Panc1 (cell line): ENCODE results near the gene HOXA13. TPM values are rescaled to one million over a fixed set of nuclear protein-coding genes. Genes with fewer than 3 reads are reported as not detected.

Experiments
- ATAC-seq: fragments of 200-7000 bp; cut with Tn5 transposase; 2 replicates; pipeline ENCODE4 v1.9.1; 2020; ENCODE audit warnings: mild to moderate bottlenecking, moderate library complexity
- BruUV-seq: library from RNA; stranded (reverse); fragments of 400-500 nt; replicated peaks from 2 replicates; lab custom pipeline; 2021; lab: Mats Ljungman, UMichigan
- CTCF ChIA-PET: fragments of 300-600 bp; sonication (Branson Sonifier 250); formaldehyde crosslinking; loops from one replicate; lab custom pipeline; 2022; ENCODE audit warnings: antibody characterized with exemption; lab: Charles Lee
- POLR2A ChIA-PET: fragments of 300-600 bp; sonication (Branson Sonifier 250); formaldehyde crosslinking; loops from one replicate; lab custom pipeline; 2022; ENCODE audit warnings: antibody characterized with exemption; lab: Charles Lee
- DNase-seq: peaks from one replicate; pipeline ENCODE4 v3.0.0-alpha.2; 2010; ENCODE audit warnings: low read depth, low spot score
- H3K27ac ChIP-seq: 2 replicates; pipeline ENCODE4 v1.5.1; 2011; ENCODE audit warnings: mild to moderate bottlenecking, low read length, inconsistent platforms
- H3K27me3 ChIP-seq: fragments of 200-500 bp; sonication (Bioruptor generic); 2 replicates; pipeline ENCODE4 v1.6.0; 2014; ENCODE audit warnings: low read length, inconsistent platforms; ENCODE audit not compliant: control insufficient read depth, insufficient read depth
- H3K36me3 ChIP-seq: fragments of 200-500 bp; sonication (Bioruptor generic); 2 replicates; pipeline ENCODE4 v1.5.1; 2014; ENCODE audit warnings: inconsistent platforms, mild to moderate bottlenecking, low read length, moderate library complexity; ENCODE audit not compliant: control insufficient read depth, insufficient read depth
- H3K4me1 ChIP-seq: 2 replicates; pipeline ENCODE4 v1.5.1; 2011; ENCODE audit warnings: inconsistent platforms, mild to moderate bottlenecking, low read length, moderate library complexity; ENCODE audit not compliant: control insufficient read depth, insufficient read depth
- H3K4me3 ChIP-seq, 2 experiments: 2 replicates each; pipeline ENCODE4 v1.5.1; 2011 to 2012; ENCODE audit warnings: low read depth in 2 of 2, low read length in 2 of 2, mild to moderate bottlenecking in 2 of 2, inconsistent platforms in 1 of 2, moderate library complexity in 1 of 2
- H3K9me3 ChIP-seq: fragments of 200-500 bp; sonication (Bioruptor generic); 2 replicates; pipeline ENCODE4 v1.5.1; 2014; ENCODE audit warnings: low read depth, mild to moderate bottlenecking, inconsistent platforms, low read length, moderate library complexity; ENCODE audit not compliant: control insufficient read depth, insufficient read depth
- CTCF ChIP-seq: fragments of 450-650 bp; IDR thresholded peaks from 2 replicates; pipeline ENCODE4 v1.5.1; 2017; ENCODE audit warnings: mild to moderate bottlenecking
- POLR2AphosphoS5 ChIP-seq: IDR thresholded peaks from 2 replicates; pipeline ENCODE4 v1.6.1; 2012; ENCODE audit warnings: mild to moderate bottlenecking, low read depth, low read length, moderate library complexity
- SIN3A ChIP-seq: IDR thresholded peaks from 2 replicates; pipeline ENCODE4 v1.6.1; 2012; ENCODE audit warnings: low read depth, mild to moderate bottlenecking, low read length, moderate library complexity, borderline replicate concordance; ENCODE audit not compliant: insufficient read depth
- TCF7L2 ChIP-seq: IDR thresholded peaks from 2 replicates; pipeline ENCODE4 v1.6.1; 2011; ENCODE audit warnings: mild to moderate bottlenecking, low read depth, low read length, inconsistent platforms
- in situ Hi-C: cut with HindIII; loops from 2 replicates; pipeline ENCODE4 v1.10.0; 2016; ENCODE audit warnings: low sequenced_read_pairs, low pct_unique_long_range_greater_than_20kb
- intact Hi-C: fragments of 100-400 bp; cut with micrococcal nuclease; formaldehyde crosslinking; loops from one replicate; pipeline ENCODE4 v1.10.0; 2022; ENCODE audit not compliant: unreplicated experiment
- total RNA-seq: library from RNA; stranded (reverse); gene quantifications from one replicate; pipeline ENCODE4 v1.2.1, GENCODE V29; 2021; ENCODE audit not compliant: unreplicated experiment
- TF ChIP-seq, protein P1 (sequence below), 2 experiments: IDR thresholded peaks; 2 replicates each; pipeline ENCODE4 v1.6.1; 2011 to 2012; ENCODE audit warnings: low read depth in 2 of 2, control low read depth in 1 of 2, low read length in 1 of 2, mild to moderate bottlenecking in 1 of 2, moderate library complexity in 1 of 2; ENCODE audit not compliant: insufficient read depth in 1 of 2

The HOXA13 gene
- total RNA-seq, 1 experiment from 2014 or later = 1.2 TPM

DNA sequence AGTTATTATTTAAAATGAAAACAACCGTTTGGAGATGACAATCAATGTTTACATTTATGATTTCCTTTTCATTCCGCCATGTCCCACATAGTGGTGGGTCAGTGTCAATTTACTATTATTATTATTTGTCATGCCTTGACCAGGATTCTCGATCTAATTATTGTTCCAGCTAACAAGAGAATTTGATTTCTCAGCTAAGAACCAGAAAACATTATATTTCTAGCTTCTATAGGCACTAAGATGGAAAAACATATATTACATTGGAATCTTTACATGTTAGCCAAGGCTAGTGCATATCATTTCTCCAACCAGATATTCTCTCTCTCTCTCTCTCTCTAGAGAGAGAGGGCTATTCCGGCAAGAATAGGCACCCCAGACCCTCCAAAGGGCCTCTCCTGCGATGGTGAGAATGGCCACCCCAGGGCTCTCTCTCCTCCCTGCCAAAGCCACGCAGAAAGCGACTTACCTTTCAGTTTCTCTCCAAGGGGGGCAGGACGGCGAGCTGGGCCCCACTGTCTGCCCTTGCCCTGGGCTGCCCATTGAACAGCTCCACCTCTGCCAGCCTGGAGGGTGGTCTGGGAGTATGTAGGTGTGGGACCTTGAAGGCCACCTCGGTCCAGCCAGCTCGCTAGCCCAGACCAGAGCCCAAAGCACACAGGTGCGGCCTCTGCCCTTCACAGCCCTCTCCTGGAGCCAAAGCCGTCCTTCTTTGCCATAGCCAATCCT, 49.9 kb downstream of the HOXA13 start:
- H3K4me1 ChIP-seq = peaks cover 20% of the 10 kb centered on the region
- no peak for DNase-seq
- H3K4me3 ChIP-seq = peak overlapping the region; percentile 57 to 83
- ChIA-PET POLR2A (no interaction called here), CTCF (interaction anchor here (0.8 to 3.4 kb wide), 3 partner anchors 11 to 442 kb away, joined by 4 to 24 read pairs (median 4); no protein-coding TSS in a partner anchor)
- H3K27me3 ChIP-seq = no peaks in the 10 kb centered on the region
- no TSS peak for BruUV-seq
- intact Hi-C loops = no loop called here
- TF ChIP-seq, protein P1, sequence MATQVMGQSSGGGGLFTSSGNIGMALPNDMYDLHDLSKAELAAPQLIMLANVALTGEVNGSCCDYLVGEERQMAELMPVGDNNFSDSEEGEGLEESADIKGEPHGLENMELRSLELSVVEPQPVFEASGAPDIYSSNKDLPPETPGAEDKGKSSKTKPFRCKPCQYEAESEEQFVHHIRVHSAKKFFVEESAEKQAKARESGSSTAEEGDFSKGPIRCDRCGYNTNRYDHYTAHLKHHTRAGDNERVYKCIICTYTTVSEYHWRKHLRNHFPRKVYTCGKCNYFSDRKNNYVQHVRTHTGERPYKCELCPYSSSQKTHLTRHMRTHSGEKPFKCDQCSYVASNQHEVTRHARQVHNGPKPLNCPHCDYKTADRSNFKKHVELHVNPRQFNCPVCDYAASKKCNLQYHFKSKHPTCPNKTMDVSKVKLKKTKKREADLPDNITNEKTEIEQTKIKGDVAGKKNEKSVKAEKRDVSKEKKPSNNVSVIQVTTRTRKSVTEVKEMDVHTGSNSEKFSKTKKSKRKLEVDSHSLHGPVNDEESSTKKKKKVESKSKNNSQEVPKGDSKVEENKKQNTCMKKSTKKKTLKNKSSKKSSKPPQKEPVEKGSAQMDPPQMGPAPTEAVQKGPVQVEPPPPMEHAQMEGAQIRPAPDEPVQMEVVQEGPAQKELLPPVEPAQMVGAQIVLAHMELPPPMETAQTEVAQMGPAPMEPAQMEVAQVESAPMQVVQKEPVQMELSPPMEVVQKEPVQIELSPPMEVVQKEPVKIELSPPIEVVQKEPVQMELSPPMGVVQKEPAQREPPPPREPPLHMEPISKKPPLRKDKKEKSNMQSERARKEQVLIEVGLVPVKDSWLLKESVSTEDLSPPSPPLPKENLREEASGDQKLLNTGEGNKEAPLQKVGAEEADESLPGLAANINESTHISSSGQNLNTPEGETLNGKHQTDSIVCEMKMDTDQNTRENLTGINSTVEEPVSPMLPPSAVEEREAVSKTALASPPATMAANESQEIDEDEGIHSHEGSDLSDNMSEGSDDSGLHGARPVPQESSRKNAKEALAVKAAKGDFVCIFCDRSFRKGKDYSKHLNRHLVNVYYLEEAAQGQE (IDR thresholded peaks at IDR 0.05; ENCODE audit: insufficient read depth in 1 of 2, low read depth in 2 of 2, low read length in 1 of 2) = no peak
- TF ChIP-seq SIN3A (no peak), CTCF (no peak), TCF7L2 (no peak), POLR2AphosphoS5 (no peak)
- peak; percentile 72 for ATAC-seq
- no peaks in the 10 kb centered on the region for H3K36me3 ChIP-seq
- H3K27ac ChIP-seq = peak overlapping the region; percentile 89
- no peaks in the 10 kb centered on the region for H3K9me3 ChIP-seq
- in situ Hi-C loops = no loop called here

GRCh38 chr7:27148756-27149641, 50.9 kb downstream of the HOXA13 start:
- H3K9me3 ChIP-seq = no peaks in the 10 kb centered on the region
- peak overlapping the region; percentile 89 for H3K27ac ChIP-seq
- ChIA-PET POLR2A (no interaction called here), CTCF (interaction anchor here (0.5 to 3.4 kb wide), 2 partner anchors 12 to 14 kb away, joined by 3 to 24 read pairs; no protein-coding TSS in a partner anchor)
- ATAC-seq (no peak), DNase-seq (no peak)
- no peaks in the 10 kb centered on the region for H3K27me3 ChIP-seq
- in situ Hi-C loops = no loop called here
- TF ChIP-seq TCF7L2 (0 out of 2 replicates have a peak, but pooled peaks have one; percentile 43), CTCF (no peak), POLR2AphosphoS5 (no peak)
- H3K4me1 ChIP-seq = peaks cover 20% of the 10 kb centered on the region
- no TSS peak for BruUV-seq
- H3K4me3 ChIP-seq = peak overlapping the region; percentile 57 to 83
- H3K36me3 ChIP-seq = no peaks in the 10 kb centered on the region
- intact Hi-C loops = no loop called here
